GM18505 (cell line): Measurements from ENCODE around the gene SYNM.

Source experiments
- ATAC-seq: cut with Tn5 transposase; IDR thresholded peaks from one replicate; pipeline ENCODE4 v1.9.1; 2021; ENCODE audit not compliant: unreplicated experiment
- POLR2A ChIP-seq: IDR thresholded peaks from 4 replicates; pipeline ENCODE4 v1.6.1; 2011; ENCODE audit warnings: borderline replicate concordance; ENCODE audit not compliant: insufficient read depth, insufficient read length; ENCODE audit errors: extremely low read depth

SYNM gene

DNA sequence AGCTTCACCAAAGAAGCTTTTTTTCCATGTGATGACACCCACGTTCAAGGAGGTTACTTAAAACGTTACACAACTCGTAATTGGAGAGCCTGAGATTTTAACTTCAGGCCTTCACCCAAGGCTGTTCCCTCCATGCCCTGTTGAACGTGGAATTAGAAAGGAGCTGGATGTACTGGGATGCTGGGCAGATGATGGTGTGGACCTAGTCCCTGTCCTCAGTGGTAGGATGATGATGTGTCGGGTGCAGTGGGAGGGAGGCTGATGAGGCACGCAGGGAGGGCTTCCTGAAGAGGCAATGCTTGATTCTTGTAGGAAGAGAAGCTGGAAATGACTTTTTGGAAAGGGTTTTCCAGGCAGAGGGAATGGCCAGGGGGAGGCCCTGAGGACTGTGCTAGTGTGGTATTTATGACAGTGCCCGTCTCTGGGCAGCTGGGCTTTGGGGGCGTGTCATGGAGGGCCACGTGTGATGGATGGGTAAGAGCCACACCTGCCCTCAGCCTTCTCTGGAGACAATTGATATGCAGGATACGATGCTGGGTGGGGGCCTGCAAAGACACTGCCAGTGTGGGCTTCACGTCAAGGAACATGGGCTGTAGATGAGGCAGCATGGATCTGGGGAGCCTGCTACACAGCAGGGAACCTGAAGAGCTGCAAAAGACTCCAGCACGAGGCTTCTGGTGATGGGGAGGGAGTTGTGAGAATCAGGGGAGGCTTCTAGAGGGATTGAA lies 15.3 kb downstream of the SYNM start:
- no peak for TF ChIP-seq POLR2A
- ATAC-seq, result no peak

DNA sequence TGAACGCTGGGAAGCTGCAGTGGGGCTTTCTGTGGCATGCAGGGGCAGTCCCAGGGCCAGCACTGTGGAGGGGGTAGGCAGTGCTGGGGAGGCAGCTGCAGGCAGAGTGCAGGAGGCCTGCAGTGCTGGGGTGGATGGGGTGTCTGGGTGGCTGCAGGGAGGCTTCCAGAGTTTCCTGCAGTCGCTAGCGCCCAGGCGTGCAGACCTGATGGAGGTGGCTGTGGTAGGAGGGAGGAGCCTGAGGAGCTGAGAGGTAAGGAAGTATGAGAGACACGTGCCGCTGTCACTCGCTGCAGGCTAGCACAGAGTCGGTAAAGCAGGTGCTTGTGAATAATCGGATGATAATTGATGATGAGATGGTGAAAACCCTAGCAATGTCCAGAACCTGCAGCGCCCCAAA lies 16.3 kb downstream of the SYNM start:
- no peak for TF ChIP-seq POLR2A

DNA sequence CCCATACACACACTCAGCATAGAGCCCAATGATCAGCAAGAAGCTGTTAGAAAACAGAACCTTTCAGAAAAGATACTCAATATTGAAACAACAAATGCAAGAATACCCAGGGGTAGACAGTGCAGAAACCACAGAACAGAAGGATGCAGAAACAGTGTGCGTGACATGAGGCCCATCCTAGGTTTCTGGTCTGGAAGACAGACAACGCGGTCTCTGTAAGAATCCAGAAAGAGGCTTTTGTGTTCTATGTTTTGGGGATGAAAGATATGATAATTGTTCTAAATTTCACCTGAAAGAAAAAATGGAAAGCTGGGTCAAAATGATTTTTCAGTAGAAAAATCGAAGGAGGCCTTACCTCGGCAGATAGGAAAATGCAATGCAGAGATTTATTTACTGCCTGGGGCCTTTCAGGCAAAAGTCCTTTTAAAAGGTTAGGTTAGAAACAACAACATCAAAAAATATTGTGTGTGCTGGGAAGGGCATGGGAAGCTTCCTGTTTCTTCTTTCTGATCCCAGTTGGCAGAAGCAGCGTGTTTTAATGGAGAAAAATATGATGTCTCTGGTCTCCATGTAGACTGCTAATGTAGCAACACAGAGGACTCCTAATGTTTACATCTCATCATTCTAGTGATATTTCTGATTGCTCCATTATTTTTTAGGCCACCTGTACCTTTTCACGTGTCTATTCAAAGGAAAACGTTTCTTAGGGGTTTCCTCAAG lies 17.0 kb downstream of the SYNM start:
- no peak for ATAC-seq
- TF ChIP-seq POLR2A, result no peak

More for the DNA sequence above, 16.3 kb downstream of the SYNM start:
- ATAC-seq, result no peak

DNA sequence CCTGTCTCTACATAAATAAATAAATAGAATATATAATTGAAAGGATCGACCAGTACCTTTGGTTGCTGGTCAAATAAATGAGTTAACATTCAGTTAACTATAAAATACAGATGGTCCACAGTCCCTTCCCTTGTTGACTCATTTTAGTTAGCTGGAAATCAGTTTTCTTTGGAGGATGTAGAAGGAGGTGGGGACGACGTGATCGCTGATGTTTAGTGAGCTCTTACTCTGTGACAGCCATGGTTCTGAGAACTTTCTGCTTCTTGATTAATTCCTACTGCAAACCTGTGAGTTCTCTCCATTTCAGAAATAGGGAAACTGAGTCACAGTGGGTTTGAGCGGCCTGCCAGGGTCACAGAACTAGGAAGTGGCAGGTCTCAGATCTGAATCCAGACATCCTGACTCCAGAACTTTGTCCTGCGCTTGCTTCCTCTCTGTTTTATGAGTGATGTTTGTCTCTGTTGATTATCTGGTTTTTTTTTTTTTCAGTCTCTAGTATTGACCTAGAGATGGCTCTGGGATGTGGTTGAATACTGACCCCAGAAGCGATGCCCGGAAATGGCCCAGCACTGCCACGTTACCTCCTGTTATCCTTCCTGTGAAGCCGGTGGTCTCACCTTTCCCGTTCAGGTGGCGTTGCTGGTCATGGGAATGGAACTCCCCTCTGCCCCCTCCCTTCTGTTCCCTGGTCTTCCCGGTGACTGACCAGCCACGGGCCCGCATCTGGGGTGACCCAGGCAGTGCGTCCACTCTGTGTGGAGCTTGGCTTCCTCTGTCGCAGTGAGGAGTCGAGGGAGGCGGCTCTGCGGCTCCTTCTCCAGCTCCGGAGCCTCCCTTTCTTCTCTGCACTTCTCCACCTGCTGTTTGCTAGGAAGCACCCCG lies 18.2 kb downstream of the SYNM start:
- ATAC-seq, result no peak
- TF ChIP-seq POLR2A, result no peak

DNA sequence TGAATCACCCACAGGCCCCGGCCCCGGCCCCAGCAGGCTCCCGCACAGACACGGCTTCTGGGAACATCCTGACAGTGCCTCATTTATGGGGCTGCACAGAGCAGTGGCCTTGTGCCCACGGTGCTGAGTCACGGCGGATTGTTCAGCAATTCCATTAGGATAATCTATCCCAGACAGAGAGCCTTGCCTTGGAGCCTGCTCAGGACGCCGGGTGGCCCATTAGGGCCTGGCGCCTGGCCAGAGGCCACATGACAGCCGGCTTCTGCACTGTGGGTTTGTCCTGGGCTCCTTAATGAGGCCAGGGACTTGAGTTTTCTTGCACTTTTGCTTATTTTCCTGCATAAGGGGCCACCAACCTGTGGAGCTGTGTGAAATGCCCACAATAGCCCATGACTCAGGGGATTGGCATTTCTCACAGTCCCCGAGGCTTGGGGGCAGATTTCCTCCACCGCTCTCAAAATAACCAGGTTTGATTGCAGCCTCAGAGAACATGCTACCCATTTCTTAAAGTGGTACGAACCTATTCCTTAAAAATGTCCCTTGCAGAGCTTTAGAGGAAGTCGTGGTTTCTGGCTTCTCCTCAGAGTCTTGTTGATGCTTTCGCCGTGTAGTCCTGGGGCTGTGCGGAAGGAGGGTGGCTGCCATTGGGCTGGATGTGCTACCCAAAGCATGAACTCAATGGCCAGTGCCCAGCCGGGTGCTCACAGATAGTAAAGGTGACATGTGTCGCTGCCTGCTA lies 19.0 kb downstream of the SYNM start:
- TF ChIP-seq POLR2A, result no peak
- no peak for ATAC-seq

DNA sequence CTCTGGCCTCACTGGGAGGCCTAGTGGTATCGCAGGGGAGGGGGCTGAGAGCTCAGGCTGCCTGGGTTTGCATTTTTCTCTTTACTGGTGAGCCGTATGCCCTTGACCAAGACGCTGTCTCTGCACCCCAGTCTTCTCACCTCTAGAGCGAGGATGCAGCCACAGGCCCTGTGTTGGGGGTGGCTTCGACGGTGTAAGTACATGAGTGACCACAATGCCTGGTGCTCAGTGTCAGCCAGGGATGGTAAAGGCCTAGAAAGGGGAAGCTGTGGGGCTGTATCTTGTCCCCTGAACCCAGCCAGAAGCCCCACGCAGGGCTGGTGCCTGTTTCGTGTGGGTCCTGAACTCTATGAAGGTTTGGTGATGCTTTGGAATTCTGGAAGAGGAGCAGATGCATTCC lies 19.8 kb downstream of the SYNM start:
- no peak for TF ChIP-seq POLR2A
- no peak for ATAC-seq

DNA sequence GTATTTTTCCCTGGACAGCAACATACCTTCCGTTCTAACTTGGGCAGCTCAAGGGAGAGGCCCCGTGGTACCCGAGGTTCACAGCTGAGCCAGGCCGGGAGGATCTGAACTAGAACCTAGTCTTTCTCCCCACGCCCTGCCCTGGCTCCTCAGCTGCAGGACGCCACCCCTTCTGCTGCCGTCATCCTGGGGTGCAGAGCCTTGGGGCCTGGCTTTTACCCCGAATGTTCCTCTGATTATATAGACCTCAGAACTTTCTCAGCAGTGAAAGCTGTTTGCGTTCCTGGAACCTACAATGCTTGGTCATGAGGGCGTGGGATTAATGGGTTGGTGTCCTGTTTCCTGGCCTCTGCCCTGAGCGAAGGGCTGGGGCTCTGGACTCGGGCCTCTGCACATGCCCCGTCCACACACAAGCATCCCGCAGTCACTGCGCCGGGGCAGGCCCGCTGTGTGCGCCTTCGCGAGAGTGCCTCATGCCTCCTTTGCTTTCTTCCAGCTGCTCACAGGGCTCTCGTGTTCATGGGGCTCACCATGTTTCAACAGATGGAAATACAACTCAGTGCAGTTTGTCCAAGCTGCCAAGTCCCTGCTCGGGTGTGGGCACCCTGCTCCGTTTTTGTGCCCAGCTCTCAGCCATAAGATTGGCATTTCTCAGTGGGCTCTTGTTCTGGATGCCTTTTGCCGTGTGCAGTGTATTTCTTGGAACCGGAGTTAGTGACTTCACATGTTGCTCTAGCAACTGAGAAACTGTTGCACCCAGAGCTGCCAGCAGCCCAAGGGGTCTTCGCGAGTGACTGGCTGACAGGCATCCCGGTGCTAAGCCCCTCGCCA lies 20.4 kb downstream of the SYNM start:
- TF ChIP-seq POLR2A, result no peak
- no peak for ATAC-seq

DNA sequence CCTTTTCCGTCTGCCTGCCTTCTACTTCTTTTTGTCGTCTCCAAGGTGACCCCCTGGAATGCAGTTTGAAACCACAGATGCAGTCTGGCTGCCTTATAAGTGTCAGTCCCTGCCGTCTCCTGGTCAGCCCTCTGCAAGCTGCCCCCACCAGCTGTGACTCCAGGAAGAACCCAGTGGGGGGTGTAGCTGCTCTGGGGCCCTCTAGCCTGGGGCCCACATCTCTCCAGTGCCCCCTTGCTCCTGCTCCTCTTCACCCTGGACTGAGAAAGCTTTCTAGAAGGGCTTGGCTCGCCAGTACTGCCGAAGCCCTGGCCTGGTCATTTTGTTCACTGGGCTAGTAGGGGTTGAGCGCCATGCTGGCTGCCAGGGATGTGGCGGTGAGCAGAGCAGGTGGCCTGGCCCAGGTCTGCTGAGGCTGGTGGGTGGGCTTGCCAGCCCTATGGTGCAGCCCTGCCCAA lies 21.3 kb downstream of the SYNM start:
- no peak for TF ChIP-seq POLR2A
- ATAC-seq, result no peak

DNA sequence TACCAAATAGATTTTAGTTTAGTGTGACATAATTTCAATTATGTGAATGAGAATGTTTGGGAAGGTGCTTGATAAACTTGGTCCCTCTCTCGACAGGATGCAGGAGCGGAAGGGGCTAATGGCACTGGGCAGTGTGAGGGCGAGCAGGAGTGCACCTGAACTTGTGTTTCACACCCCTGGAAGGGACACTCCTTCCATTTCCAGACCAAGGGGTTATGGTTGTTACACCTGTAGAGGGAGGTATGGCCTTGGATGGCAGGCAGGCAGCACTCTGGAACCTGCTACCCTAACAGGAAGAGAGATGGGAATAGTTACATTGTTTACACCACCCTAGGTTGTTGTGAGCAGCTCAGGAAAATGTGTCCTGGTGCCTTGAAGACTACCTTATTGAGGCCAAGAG lies 22.1 kb downstream of the SYNM start:
- no peak for TF ChIP-seq POLR2A
- no peak for ATAC-seq

DNA sequence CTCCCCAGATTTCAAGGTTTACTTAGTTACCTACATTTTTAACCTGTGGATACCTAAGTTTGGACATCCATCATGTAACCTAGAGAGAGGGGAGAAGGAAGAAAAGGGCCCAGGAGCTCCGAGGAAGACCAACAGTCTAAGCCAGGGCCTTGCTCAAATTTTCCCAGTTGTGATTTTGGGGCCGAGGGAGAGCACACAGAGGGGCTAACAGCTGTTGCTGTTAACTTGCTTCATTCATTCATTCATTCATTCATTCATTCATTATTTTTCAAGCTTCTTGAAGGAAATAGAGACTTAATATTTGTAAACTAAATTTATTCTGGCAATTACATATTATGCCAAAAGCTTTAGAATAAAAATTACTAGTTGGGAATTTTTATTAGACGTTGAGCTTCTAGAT lies 22.9 kb downstream of the SYNM start:
- no peak for ATAC-seq
- TF ChIP-seq POLR2A, result no peak

DNA sequence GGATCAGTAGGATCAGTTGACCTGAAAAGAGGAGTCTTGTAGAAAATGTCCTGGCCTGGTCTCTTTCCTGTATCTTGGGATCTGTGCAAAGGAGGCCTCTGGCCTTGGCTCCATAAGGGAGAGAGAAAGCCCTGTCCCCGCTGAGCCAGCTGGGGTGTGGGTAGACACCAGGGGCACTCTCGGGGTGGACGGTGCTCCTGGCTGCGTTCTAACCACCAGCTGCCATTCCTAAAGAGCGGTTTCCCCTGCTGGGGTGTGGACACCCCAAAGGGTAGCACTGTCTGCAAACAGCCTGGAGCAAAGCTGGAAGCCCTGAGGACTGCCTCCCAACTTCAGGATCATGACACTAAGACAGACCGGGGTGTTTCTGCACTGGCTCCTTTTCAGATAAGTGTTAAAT lies 23.5 kb downstream of the SYNM start:
- no peak for ATAC-seq
- no peak for TF ChIP-seq POLR2A

DNA sequence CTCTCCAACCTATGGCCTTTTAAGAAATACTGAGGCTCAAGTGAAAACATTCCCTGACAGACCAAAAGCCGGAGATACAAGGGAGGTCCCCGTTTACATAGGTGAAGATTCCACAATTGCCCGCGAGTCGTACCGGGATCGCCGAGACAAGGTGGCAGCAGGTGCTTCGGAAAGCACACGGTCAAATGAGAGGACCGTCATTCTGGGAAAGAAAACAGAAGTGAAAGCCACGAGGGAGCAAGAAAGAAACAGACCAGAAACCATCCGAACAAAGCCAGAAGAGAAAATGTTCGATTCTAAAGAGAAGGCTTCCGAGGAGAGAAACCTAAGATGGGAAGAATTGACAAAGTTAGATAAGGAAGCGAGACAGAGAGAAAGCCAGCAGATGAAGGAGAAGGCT lies 24.8 kb downstream of the SYNM start:
- no peak for ATAC-seq
- TF ChIP-seq POLR2A, result no peak
